Activated CD4-positive, alpha-beta T cell treated with anti-CD3 and anti-CD28 coated beads, Interleukin-2, amount 50 U/mL, for 48 hours (primary cell): Measurements from ENCODE around the gene HSF2.
"Not testable (repeated sequence)": the region's sequence is repeated elsewhere in the genome, so short reads cannot be mapped to it uniquely, and the experiment has no call there.

Source experiments
- DNase-seq, 2 experiments: peaks; one replicate each; pipeline ENCODE4 v3.0.0-alpha.2; 2020

The HSF2 gene

GRCh38 chr6:122400121-122400450, 634 bp downstream of the HSF2 start:
- peak in 1 of 2 experiments; percentile 26 for DNase-seq

DNA sequence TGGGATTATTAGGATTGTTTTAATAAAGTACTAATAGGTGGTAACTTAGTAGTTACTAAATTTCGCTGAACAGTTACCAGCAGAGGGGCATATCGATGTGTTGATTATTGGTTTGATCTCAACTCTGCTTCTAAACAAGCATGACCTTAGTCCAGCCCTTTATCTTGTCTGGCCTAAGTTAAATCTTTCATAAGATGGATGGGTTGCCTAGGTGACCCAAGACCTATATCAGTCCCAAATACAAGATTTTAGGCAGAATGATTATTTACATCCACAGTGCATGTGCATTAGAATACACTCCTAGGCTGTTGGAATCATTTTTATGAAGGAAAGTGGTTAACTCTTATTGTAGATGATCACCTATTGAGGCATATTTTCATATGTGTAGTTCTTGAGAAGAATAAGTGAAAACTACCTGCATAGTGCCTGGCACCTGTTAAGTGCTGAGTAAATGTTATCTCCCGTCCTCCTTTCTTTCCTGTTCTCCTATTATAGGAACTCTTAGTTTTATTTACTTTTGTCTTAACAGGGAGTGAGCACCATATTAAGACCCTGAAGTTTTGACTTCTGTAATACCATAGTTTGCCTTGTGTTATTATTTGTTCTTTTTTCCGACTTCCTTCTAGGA, 1.1 kb downstream of the HSF2 start:
- no peak for DNase-seq

DNA sequence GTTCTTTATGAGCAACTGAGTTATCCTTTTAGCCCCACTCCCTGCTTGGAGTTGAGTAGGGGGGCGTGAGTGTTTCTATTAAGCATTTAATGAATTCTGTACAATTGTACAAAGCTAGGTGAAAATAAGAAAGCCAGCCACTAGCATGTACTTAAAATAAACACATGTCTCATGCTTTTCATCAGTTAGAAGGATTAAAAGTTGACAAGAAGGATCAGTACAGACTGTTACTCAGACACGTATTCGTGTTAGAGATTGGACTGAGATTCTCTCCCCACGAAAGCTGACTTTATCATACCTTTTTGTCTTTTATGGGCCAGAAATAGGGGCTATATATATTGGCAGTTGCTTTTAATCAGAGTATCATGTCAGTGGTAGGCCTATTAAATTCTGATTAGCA, 1.7 kb downstream of the HSF2 start:
- no peak for DNase-seq

GRCh38 chr6:122404444-122404843, 5.0 kb downstream of the HSF2 start:
- no peak for DNase-seq

GRCh38 chr6:122405417-122405816, 6.0 kb downstream of the HSF2 start:
- no peak for DNase-seq

GRCh38 chr6:122406187-122406586, 6.7 kb downstream of the HSF2 start:
- DNase-seq = no peak

DNA sequence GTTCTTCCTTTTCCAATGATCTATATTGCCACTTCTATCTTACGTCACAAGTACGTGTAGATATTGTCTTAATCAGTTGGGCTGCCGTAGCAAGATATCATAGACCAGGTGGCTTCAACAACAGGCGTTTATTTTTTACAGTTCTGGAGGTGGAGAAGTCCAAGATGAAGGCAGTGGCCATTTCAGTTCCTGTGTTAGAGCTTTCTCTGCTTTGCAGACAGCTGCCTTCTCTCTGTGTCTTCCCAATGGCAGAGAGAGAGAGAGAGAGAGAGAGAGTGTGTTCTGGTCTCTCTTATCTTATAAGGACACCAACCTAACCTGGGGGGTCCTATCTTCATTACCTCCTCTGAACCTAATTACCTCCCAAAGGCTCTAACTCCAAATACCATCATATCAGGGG, 8.3 kb downstream of the HSF2 start:
- no peak for DNase-seq

- DNase-seq = no peak
These were observed 8.8 kb downstream of the HSF2 start for GRCh38 chr6:122408240-122408639.

- no peak for DNase-seq
These were observed 9.4 kb downstream of the HSF2 start for GRCh38 chr6:122408702-122409458.

DNA sequence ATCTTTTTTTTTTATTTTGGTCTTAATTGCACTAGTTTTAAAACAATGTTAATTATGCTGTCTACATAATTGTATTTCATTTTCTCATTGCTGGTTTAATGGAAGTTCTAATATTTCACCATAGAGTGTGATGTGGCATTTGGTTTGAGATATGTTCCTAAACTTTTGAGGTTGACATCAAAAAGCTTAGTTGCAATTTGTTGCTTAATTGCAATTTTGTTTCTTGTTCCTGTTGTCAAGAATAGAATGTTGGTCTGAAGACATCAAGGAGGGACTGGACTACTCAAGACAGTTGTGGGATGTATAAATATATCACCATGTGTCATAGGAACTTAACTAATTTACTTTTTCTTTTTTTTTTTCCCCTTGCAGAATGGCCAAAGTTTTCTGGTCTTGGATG, 12.5 kb downstream of the HSF2 start:
- DNase-seq = no peak

GRCh38 chr6:122416825-122417224, 17.4 kb downstream of the HSF2 start:
- no peak for DNase-seq

DNA sequence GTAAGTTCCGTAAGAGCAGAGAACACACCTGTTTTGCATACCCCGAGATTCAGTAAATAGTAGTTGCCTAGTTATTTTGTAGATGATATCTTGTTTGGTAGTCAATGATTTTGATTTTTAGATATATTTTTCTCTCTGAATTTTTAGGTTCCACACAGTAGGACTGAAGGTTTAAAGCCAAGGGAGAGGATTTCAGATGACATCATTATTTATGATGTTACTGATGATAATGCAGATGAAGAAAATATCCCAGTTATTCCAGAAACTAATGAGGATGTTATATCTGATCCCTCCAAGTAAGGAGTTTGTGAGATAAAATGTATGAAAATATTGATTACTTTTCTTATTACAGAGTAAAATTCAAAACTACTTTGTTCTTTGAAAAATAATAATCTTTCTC, 22.6 kb downstream of the HSF2 start:
- no peak for DNase-seq

- no peak for DNase-seq
These were observed 23.3 kb downstream of the HSF2 start for GRCh38 chr6:122422614-122423267.

DNA sequence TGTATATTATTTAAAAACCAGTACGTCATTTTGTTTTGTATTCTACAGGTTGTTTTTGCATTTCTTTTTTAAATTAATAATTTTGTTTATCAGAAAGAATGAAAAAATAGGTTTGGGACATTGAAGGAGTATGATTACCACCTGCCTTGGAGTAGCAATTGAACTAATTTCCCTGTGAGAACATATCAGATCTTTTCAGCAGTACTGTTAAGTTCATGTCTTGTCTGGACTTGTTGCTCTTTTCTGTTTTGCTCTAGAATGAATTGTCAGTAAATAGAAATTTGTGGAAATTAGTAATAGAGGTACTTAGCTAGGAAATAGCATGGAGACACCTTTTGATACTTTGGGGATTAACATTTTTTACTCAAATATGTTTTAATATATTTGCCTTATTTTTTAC, 24.3 kb downstream of the HSF2 start:
- no peak for DNase-seq

- no peak for DNase-seq
These were observed 27.1 kb downstream of the HSF2 start for GRCh38 chr6:122426597-122426996.

DNA sequence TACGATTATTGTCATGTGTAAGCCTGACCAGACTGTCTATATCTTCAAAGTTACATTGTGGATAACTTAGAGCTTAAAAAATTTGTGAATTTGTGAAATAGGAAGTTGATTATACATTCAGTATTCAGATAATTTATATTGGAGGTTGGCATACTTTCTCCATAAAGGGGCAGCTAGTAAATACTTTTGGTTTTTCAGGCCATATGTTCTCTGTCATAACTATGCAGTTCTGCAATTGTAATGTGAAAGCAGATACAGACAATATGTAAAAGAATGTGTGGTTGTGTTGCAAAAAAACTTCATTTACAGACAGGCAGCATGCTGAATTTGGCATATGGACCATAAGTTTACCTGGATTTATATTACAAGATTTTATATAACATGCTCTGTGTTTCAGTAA, 29.3 kb downstream of the HSF2 start:
- DNase-seq = no peak

DNA sequence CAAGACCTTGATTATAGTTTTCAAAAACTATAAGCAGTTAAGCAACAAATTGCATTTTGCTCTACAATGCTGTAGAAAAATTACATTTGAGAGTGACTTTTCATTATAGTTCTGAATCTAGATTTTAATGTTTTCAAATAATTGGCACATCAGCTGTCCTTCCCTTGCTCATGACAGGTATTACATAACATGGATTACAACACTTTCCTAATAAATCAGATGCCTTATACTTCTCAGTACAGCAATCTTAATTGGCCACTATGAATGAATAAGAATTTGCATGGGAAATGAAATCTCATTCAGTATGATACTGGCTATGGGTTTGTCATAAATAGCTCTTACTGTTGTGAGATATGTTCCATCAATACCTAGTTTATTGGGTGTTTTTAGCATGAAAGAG, 29.9 kb downstream of the HSF2 start:
- DNase-seq = no peak

DNA sequence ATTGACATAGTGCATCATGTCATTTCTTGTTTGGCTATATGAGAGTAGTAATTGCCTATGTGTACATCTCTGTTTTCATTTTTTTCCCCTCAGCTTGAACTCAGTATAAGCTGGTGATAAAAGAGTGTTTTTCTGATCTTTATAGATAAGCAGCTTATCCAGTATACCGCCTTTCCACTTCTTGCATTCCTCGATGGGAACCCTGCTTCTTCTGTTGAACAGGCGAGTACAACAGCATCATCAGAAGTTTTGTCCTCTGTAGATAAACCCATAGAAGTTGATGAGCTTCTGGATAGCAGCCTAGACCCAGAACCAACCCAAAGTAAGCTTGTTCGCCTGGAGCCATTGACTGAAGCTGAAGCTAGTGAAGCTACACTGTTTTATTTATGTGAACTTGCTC, 32.3 kb downstream of the HSF2 start:
- no peak for DNase-seq

DNA sequence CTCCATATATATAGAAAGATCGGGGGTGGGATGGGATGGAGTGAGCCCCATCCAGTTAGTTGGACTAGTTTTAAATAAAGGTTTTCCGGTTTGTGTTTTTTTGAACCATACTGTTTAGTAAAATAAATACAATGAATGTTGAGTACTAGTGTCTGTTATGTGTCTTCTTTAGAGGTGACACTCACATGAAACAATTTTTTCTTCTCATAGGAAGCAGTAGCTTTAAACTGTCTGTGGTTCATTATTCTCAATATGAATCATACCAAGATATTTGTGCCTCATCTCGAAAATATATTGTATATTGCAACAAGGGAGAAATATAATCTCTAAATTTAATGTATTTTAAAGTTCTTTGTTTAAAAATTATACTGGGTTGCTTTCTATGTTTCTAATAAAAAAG, 33.4 kb downstream of the HSF2 start:
- no peak for DNase-seq

DNA sequence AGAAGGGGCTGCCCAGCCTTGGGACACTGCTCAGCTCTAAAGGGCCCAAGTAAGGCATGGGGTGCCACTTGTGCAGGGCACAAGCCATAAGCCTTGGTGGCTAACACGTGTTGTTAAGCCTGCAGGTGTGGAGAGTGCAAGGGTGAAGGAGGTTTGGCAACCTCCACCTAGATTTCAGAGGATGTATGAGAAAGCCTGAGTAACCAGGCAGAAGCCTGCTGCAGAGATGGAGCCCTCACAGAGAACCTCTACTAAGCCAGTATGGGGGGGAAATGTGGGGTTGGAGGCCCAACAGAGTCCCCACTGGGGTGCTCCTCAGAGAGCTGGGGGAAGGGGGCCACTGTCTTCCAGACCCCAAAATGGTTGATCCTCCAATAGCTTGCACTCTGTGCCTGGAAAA, 39.5 kb downstream of the HSF2 start:
- DNase-seq = no peak

- DNase-seq = no peak
These were observed 45.8 kb downstream of the HSF2 start for GRCh38 chr6:122445274-122445673.

- DNase-seq = no peak
These were observed 49.6 kb downstream of the HSF2 start for GRCh38 chr6:122449069-122449468.

GRCh38 chr6:122452509-122452908, 53.1 kb downstream of the HSF2 start:
- DNase-seq = no peak

DNA sequence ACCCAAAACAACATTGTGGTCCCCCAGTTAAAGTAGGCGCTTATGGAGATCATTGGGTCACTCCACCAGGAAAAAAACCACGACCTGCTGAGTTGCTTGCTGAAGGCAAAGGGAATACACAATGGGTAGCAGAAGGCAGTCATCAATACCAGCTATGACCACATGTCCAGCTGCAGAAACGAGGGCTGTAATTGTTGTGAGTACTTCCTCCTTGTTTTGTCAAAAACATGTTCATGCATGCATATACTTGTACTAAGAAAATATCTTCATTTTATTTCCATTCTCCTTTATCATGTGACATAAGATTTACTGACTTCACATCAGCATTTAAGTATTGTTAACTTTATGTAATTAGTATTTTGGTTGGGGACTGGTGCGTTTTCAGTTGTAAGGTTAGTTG, 55.2 kb downstream of the HSF2 start:
- no peak for DNase-seq

- not testable (repeated sequence) for DNase-seq
These were observed 55.7 kb downstream of the HSF2 start for GRCh38 chr6:122455116-122455515.
